ENCODE results near the gene KANK2. TPM values are rescaled to one million over a fixed set of nuclear protein-coding genes. Genes with fewer than 3 reads are reported as not detected.

KANK2 gene
- total RNA-seq, 1 experiment from 2014 or later = 85.8 TPM

DNA sequence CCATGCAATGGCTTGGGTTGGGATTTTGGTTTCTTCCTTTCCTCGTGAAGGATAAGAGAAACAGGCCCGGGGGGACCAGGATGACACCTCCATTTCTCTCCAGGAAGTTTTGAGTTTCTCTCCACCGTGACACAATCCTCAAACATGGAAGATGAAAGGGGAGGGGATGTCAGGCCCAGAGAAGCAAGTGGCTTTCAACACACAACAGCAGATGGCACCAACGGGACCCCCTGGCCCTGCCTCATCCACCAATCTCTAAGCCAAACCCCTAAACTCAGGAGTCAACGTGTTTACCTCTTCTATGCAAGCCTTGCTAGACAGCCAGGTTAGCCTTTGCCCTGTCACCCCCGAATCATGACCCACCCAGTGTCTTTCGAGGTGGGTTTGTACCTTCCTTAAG, 65.9 kb downstream of the KANK2 start:
- H3K27me3 ChIP-seq (replicated peaks; ENCODE audit: insufficient read depth, low read depth, low read length, poor library complexity) = no peaks in the 10 kb centered on the region
- ChIA-PET POLR2A (ENCODE audit: low non-redundant PET) (no interaction called here), CTCF (no interaction called here)
- no peaks in the 10 kb centered on the region for H3K9me3 ChIP-seq (ENCODE audit: low read depth, low read length, poor library complexity, severe bottlenecking)
- H3K4me1 ChIP-seq (ENCODE audit: insufficient read depth, low read length, poor library complexity, severe bottlenecking) = no peaks in the 10 kb centered on the region
- peak overlapping the region; percentile 10 for H3K27ac ChIP-seq (ENCODE audit: low read depth, low read length, poor library complexity, severe bottlenecking)
- DNase-seq (ENCODE audit: low spot score) = no peak
- no peak overlapping the region for H3K4me3 ChIP-seq (ENCODE audit: low read depth, low read length, poor library complexity, severe bottlenecking)
- BruUV-seq (replicated peaks) = TSS peak; percentile 55
- intact Hi-C loops (cut with micrococcal nuclease; ENCODE audit: unreplicated experiment) = loop anchor here (2.0 to 5.0 kb wide), 2 partner anchors 95 to 194 kb away; no protein-coding TSS in a partner anchor
- H3K36me3 ChIP-seq (ENCODE audit: insufficient read depth, low read length, poor library complexity, severe bottlenecking) = peaks cover 74% of the 10 kb centered on the region
- no peak for TF ChIP-seq EZH2 (IDR thresholded peaks at IDR 0.05; ENCODE audit: borderline replicate concordance, low read depth, low read length, poor library complexity, severe bottlenecking)
- TF ChIP-seq, protein P1, sequence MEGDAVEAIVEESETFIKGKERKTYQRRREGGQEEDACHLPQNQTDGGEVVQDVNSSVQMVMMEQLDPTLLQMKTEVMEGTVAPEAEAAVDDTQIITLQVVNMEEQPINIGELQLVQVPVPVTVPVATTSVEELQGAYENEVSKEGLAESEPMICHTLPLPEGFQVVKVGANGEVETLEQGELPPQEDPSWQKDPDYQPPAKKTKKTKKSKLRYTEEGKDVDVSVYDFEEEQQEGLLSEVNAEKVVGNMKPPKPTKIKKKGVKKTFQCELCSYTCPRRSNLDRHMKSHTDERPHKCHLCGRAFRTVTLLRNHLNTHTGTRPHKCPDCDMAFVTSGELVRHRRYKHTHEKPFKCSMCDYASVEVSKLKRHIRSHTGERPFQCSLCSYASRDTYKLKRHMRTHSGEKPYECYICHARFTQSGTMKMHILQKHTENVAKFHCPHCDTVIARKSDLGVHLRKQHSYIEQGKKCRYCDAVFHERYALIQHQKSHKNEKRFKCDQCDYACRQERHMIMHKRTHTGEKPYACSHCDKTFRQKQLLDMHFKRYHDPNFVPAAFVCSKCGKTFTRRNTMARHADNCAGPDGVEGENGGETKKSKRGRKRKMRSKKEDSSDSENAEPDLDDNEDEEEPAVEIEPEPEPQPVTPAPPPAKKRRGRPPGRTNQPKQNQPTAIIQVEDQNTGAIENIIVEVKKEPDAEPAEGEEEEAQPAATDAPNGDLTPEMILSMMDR (conservative IDR thresholded peaks at IDR 0.05; ENCODE audit: low read depth, low read length) = no peak

DNA sequence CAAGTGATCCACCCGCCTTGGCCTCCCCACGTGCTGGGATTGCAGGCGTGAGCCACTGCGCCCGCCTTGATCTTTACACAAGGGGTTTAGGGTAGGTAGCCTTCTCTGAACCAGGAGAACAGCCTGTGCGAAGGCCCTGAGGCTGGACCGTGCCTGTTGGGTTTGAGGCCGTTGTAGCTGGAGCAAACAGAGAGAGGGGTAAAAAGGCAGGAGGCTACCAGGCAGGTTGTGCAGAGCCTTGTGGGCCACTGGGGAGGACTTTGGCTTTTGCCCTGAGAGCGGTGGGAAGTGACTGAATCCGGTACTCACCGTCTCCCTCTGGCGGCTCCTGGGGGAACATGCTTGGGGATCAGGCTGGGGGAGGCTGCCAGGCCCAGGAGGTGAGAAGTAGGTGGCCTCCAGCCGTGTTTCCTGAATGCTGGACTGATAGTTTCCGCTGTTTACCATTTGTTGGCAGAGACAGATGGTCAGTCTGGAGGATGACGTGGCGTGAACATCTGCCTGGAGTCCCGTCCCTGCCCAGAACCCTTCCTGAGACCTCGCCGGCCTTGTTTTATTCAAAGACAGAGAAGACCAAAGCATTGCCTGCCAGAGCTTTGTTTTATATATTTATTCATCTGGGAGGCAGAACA, 66.4 kb downstream of the KANK2 start:
- H3K4me1 ChIP-seq (ENCODE audit: insufficient read depth, low read length, poor library complexity, severe bottlenecking) = no peaks in the 10 kb centered on the region
- DNase-seq (ENCODE audit: low spot score) = peak; percentile 77
- H3K27ac ChIP-seq (ENCODE audit: low read depth, low read length, poor library complexity, severe bottlenecking) = no peak overlapping the region
- intact Hi-C loops (cut with micrococcal nuclease; ENCODE audit: unreplicated experiment) = loop anchor here (2.0 to 5.0 kb wide), 2 partner anchors 94 to 194 kb away; no protein-coding TSS in a partner anchor
- H3K4me3 ChIP-seq (ENCODE audit: low read depth, low read length, poor library complexity, severe bottlenecking) = no peak overlapping the region
- ChIA-PET POLR2A (ENCODE audit: low non-redundant PET) (no interaction called here), CTCF (no interaction called here)
- H3K36me3 ChIP-seq (ENCODE audit: insufficient read depth, low read length, poor library complexity, severe bottlenecking) = peaks cover 79% of the 10 kb centered on the region
- no peaks in the 10 kb centered on the region for H3K27me3 ChIP-seq (replicated peaks; ENCODE audit: insufficient read depth, low read depth, low read length, poor library complexity)
- TF ChIP-seq, protein P1 (conservative IDR thresholded peaks at IDR 0.05; ENCODE audit: low read depth, low read length) = peak; percentile 76
- TF ChIP-seq EZH2 (IDR thresholded peaks at IDR 0.05; ENCODE audit: borderline replicate concordance, low read depth, low read length, poor library complexity, severe bottlenecking) = no peak
- no peaks in the 10 kb centered on the region for H3K9me3 ChIP-seq (ENCODE audit: low read depth, low read length, poor library complexity, severe bottlenecking)
- BruUV-seq (replicated peaks) = no TSS peak

DNA sequence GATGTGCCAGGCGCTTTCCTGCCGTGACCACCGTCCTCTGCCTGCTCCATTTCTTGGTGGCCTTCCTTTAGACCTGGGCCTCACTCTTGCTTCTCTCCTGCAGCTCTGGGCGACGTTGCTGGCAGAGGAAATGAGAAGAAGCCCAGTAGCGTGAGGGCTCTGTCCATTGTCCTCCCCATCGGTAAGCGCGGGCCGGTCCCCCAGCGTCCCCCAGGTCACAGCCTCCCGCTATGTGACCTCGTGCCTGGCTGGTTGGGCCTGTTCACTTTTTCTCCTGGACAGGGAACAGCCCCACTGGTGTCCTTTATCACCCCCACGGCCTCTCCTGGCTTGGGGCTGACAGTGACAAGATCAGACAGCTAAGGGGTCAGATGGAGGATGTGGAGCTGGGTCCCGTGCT, 69.4 kb downstream of the KANK2 start:
- Histone ChIP-seq H3K9me3 (ENCODE audit: low read depth, low read length, poor library complexity, severe bottlenecking) (no peaks in the 10 kb centered on the region), H3K36me3 (ENCODE audit: insufficient read depth, low read length, poor library complexity, severe bottlenecking) (peaks cover 100% of the 10 kb centered on the region), H3K27ac (ENCODE audit: low read depth, low read length, poor library complexity, severe bottlenecking) (no peak overlapping the region), H3K4me3 (ENCODE audit: low read depth, low read length, poor library complexity, severe bottlenecking) (no peak overlapping the region), H3K4me1 (ENCODE audit: insufficient read depth, low read length, poor library complexity, severe bottlenecking) (no peaks in the 10 kb centered on the region), H3K27me3 (replicated peaks; ENCODE audit: insufficient read depth, low read depth, low read length, poor library complexity) (no peaks in the 10 kb centered on the region)
- DNase-seq (ENCODE audit: low spot score) = no peak
- POLR2A ChIA-PET (ENCODE audit: low non-redundant PET) = no interaction called here
- intact Hi-C loops (cut with micrococcal nuclease; ENCODE audit: unreplicated experiment) = no loop called here
- TF ChIP-seq EZH2 (IDR thresholded peaks at IDR 0.05; ENCODE audit: borderline replicate concordance, low read depth, low read length, poor library complexity, severe bottlenecking) = no peak
- TF ChIP-seq, protein P1 (conservative IDR thresholded peaks at IDR 0.05; ENCODE audit: low read depth, low read length) = no peak
- no TSS peak for BruUV-seq (replicated peaks)
- CTCF ChIA-PET = no interaction called here

Data from A673 (cell line).